H1 (cell line): ENCODE results near the gene GSG1L. TPM values are rescaled to one million over a fixed set of nuclear protein-coding genes. Genes with fewer than 3 reads are reported as not detected.

Experiments used
- CHD7 ChIP-seq: fragments of 300-600 bp; sonication (generic); IDR thresholded peaks from 2 replicates; pipeline ENCODE4 v1.7.1; 2012; ENCODE audit warnings: low read length, moderate library complexity, mild to moderate bottlenecking, inconsistent platforms; ENCODE audit not compliant: insufficient replicate concordance
- polyA plus RNA-seq, 7 experiments: library from polyadenylated mRNA; depleted of rRNA in 3 of 7; stranded (reverse) in 5 of 7; unstranded in 2 of 7; fragments of >200 nt in 5 of 7; fragments of 200-250 nt in 2 of 7; gene quantifications; 1 replicate in 5 of 7; 2 replicates in 1 of 7; 4 replicates in 1 of 7; pipeline versions ENCODE4 v1.2.1 to v1.2.3, GENCODE V29; 2011 to 2013; ENCODE audit warnings: missing spikeins in 2 of 7, mixed read lengths in 2 of 7
- total RNA-seq: library from RNA; stranded (reverse); fragmentation: NEBNext Ultra II Directional; extraction: Animal tissue kit (Norgen Biotek cat#: 25700); gene quantifications from 2 replicates; pipeline ENCODE4 v1.2.1, GENCODE V29; 2021

The GSG1L gene
- total and polyA plus RNA-seq, 2 of the 8 experiments (the other 6 are each of a cell fraction or from before 2014, with no cell fraction given) = 0.71 to 1.1 TPM

DNA sequence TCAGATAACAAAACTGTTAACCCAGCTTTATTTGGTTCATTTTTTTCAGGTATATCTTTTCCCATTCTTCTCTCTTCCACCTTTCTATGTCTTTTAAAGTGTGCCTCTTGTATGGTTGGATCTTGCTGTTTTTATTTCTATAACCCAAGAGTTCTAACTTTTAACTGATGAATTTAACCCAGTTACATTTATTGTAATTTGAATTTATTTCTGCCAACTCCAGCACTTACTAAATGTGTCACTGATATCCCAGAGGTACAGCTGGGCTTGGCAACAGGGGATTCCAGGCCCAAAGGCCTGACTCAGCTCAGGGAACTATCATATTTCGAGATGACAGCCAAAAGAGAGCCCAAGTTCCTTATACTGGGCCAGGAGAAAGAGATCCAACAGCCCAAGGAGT is 200.1 kb downstream of the GSG1L start (continued):
- no peak for TF ChIP-seq CHD7
